Muscle layer of duodenum (tissue), 2 donors: ENCODE measurements around the gene ZDHHC5.
A peak's percentile ranks its signal among the peaks of the same experiment; 100 is the strongest.

Experiments
- H3K27ac ChIP-seq: one replicate; pipeline ENCODE4 v1.7.0; 2013; ENCODE audit warnings: mild to moderate bottlenecking, low read length
- H3K27me3 ChIP-seq: one replicate; pipeline ENCODE4 v1.7.0; 2013; ENCODE audit warnings: low read depth, mild to moderate bottlenecking, control low read depth, low read length
- H3K36me3 ChIP-seq, 2 donors: one replicate each; pipeline ENCODE4 v1.7.0; 2013; ENCODE audit warnings: low read length in 2 of 2, control low read depth in 1 of 2, mild to moderate bottlenecking in 1 of 2; ENCODE audit not compliant: insufficient read depth in 2 of 2, control insufficient read depth in 1 of 2
- H3K4me1 ChIP-seq, 2 donors: one replicate each; pipeline ENCODE4 v1.7.0; 2013; ENCODE audit warnings: low read length in 2 of 2, mild to moderate bottlenecking in 2 of 2, control low read depth in 1 of 2, moderate library complexity in 1 of 2; ENCODE audit not compliant: insufficient read depth in 2 of 2, control insufficient read depth in 1 of 2
- H3K4me3 ChIP-seq, 2 donors: one replicate each; pipeline ENCODE4 v1.7.0; 2013; ENCODE audit warnings: low read length in 2 of 2, low read depth in 1 of 2, mild to moderate bottlenecking in 1 of 2
- H3K9me3 ChIP-seq, 2 donors: one replicate each; pipeline ENCODE4 v1.7.0; 2013; ENCODE audit warnings: low read length in 2 of 2, control low read depth in 1 of 2, mild to moderate bottlenecking in 1 of 2; ENCODE audit not compliant: control insufficient read depth in 1 of 2
- donor health status: healthy.

The ZDHHC5 gene

GRCh38 chr11:57635246-57635645 lies 32.7 kb upstream of the ZDHHC5 start:
- peaks cover 6% of the 10 kb centered on the region for H3K27me3 ChIP-seq

GRCh38 chr11:57637626-57638004 lies 30.3 kb upstream of the ZDHHC5 start:
- peaks cover 6% of the 10 kb centered on the region for H3K27me3 ChIP-seq
- H3K9me3 ChIP-seq: no peaks in the 10 kb centered on the region
- peaks cover 0 to 32% of the 10 kb centered on the region in 2 donors for H3K4me1 ChIP-seq
- H3K27ac ChIP-seq: no peak overlapping the region
- H3K4me3 ChIP-seq: peak overlapping the region; percentile 87 to 91
- no peaks in the 10 kb centered on the region for H3K36me3 ChIP-seq

More at GRCh38 chr11:57635246-57635645, 32.7 kb upstream of the ZDHHC5 start:
- no peak overlapping the region for H3K27ac ChIP-seq
- H3K4me1 ChIP-seq: peaks cover 0 to 22% of the 10 kb centered on the region in 2 donors
- H3K36me3 ChIP-seq: no peaks in the 10 kb centered on the region
- H3K4me3 ChIP-seq: no peak overlapping the region
- no peaks in the 10 kb centered on the region for H3K9me3 ChIP-seq

- peaks cover 0 to 32% of the 10 kb centered on the region in 2 donors for H3K4me1 ChIP-seq
- H3K27me3 ChIP-seq: peaks cover 6% of the 10 kb centered on the region
- H3K4me3 ChIP-seq: peak overlapping the region; percentile 87 to 91
- no peaks in the 10 kb centered on the region for H3K36me3 ChIP-seq
- no peaks in the 10 kb centered on the region for H3K9me3 ChIP-seq
- H3K27ac ChIP-seq: peak overlapping the region; percentile 45
These were observed 29.7 kb upstream of the ZDHHC5 start for GRCh38 chr11:57638005-57638781.

- peaks cover 6% of the 10 kb centered on the region for H3K27me3 ChIP-seq
- H3K9me3 ChIP-seq: no peaks in the 10 kb centered on the region
- peaks cover 0 to 32% of the 10 kb centered on the region in 2 donors for H3K4me1 ChIP-seq
- H3K27ac ChIP-seq: peak overlapping the region; percentile 45
- H3K36me3 ChIP-seq: no peaks in the 10 kb centered on the region
- H3K4me3 ChIP-seq: peak overlapping the region; percentile 87 to 91
These were observed 29.0 kb upstream of the ZDHHC5 start for GRCh38 chr11:57638811-57639320.

GRCh38 chr11:57639321-57640067 lies 28.4 kb upstream of the ZDHHC5 start:
- peak overlapping the region; percentile 87 to 91 for H3K4me3 ChIP-seq
- H3K27ac ChIP-seq: no peak overlapping the region
- H3K27me3 ChIP-seq: peaks cover 6% of the 10 kb centered on the region
- no peaks in the 10 kb centered on the region for H3K36me3 ChIP-seq
- H3K4me1 ChIP-seq: peaks cover under 1 to 35% of the 10 kb centered on the region in 2 donors
- H3K9me3 ChIP-seq: no peaks in the 10 kb centered on the region

GRCh38 chr11:57640068-57640800 lies 27.7 kb upstream of the ZDHHC5 start:
- Histone ChIP-seq H3K36me3 (no peaks in the 10 kb centered on the region), H3K9me3 (no peaks in the 10 kb centered on the region), H3K27ac (no peak overlapping the region), H3K4me3 (peak overlapping the region; percentile 87 to 91), H3K4me1 (peaks cover 6 to 42% of the 10 kb centered on the region in 2 donors), H3K27me3 (peaks cover 6% of the 10 kb centered on the region)

- H3K27me3 ChIP-seq: peaks cover 13% of the 10 kb centered on the region
- peaks cover 15 to 50% of the 10 kb centered on the region in 2 donors for H3K4me1 ChIP-seq
- no peak overlapping the region for H3K4me3 ChIP-seq
- no peaks in the 10 kb centered on the region for H3K9me3 ChIP-seq
- H3K27ac ChIP-seq: no peak overlapping the region
- no peaks in the 10 kb centered on the region for H3K36me3 ChIP-seq
These were observed 26.7 kb upstream of the ZDHHC5 start for GRCh38 chr11:57641011-57641807.

- peaks cover 15 to 67% of the 10 kb centered on the region in 2 donors for H3K4me1 ChIP-seq
- no peaks in the 10 kb centered on the region for H3K9me3 ChIP-seq
- peaks cover 32% of the 10 kb centered on the region for H3K27me3 ChIP-seq
- no peak overlapping the region for H3K27ac ChIP-seq
- no peaks in the 10 kb centered on the region for H3K36me3 ChIP-seq
- no peak overlapping the region for H3K4me3 ChIP-seq
These were observed 24.1 kb upstream of the ZDHHC5 start for GRCh38 chr11:57643802-57644201.

GRCh38 chr11:57644748-57645688 lies 22.9 kb upstream of the ZDHHC5 start:
- peak overlapping the region; percentile 39 for H3K27ac ChIP-seq
- peak overlapping the region in 1 of 2 donors; percentile 12 for H3K4me3 ChIP-seq
- H3K27me3 ChIP-seq: peaks cover 40% of the 10 kb centered on the region
- H3K4me1 ChIP-seq: peaks cover 15 to 63% of the 10 kb centered on the region in 2 donors
- H3K36me3 ChIP-seq: no peaks in the 10 kb centered on the region
- no peaks in the 10 kb centered on the region for H3K9me3 ChIP-seq

- H3K27me3 ChIP-seq: peaks cover 44% of the 10 kb centered on the region
- H3K27ac ChIP-seq: peak overlapping the region; percentile 9
- H3K36me3 ChIP-seq: no peaks in the 10 kb centered on the region
- peak overlapping the region in 1 of 2 donors; percentile 12 for H3K4me3 ChIP-seq
- peaks cover 15 to 60% of the 10 kb centered on the region in 2 donors for H3K4me1 ChIP-seq
- H3K9me3 ChIP-seq: no peaks in the 10 kb centered on the region
These were observed 22.2 kb upstream of the ZDHHC5 start for GRCh38 chr11:57645689-57646085.
